CD4-positive, alpha-beta T cell treated with Interferon gamma for 1 hour (primary cell): ENCODE results near the gene NIPAL4.

Experiments used
- DNase-seq: peaks from one replicate; pipeline ENCODE4 v3.0.0-alpha.2; 2020

The NIPAL4 gene

GRCh38 chr5:157518963-157519362 lies 59.0 kb downstream of the NIPAL4 start:
- DNase-seq = no peak

GRCh38 chr5:157519579-157520253 lies 59.7 kb downstream of the NIPAL4 start:
- DNase-seq = no peak

- DNase-seq = no peak
Measured at GRCh38 chr5:157520911-157521703, 61.1 kb downstream of the NIPAL4 start.

- no peak for DNase-seq
Measured at GRCh38 chr5:157521704-157522029, 61.7 kb downstream of the NIPAL4 start.

- DNase-seq = no peak
Measured at GRCh38 chr5:157523976-157524375, 64.0 kb downstream of the NIPAL4 start.
